Measurements from ENCODE around the gene BBS10. TPM values are rescaled to one million over a fixed set of nuclear protein-coding genes. Genes with fewer than 3 reads are reported as not detected.
"Not testable (repeated sequence)": the region's sequence is repeated elsewhere in the genome, so short reads cannot be mapped to it uniquely, and the experiment has no call there.

Gene BBS10
- total and polyA plus RNA-seq, 2 of the 4 experiments (the other 2 are of a cell fraction): 4.9 to 10.0 TPM

- CTCF ChIA-PET: interaction anchor here (0.6 kb wide), 1 partner anchor 210 kb away, joined by 3 read pairs; no protein-coding TSS in a partner anchor
- Histone ChIP-seq H4K20me1 (ENCODE audit: insufficient read depth, low read length) (no peaks in the 10 kb centered on the region), H2BK120ac (ENCODE audit: low read depth, low read length) (no peak overlapping the region), H3K23ac (ENCODE audit: low read depth, low read length) (no peak overlapping the region), H4K8ac (ENCODE audit: low read depth in 2 of 2, low read length in 2 of 2) (no peak overlapping the region), H3K4me3 (ENCODE audit: insufficient read depth, low read depth, low read length) (no peak overlapping the region), H2AK9ac (replicated peaks; ENCODE audit: low read depth, low read length, poor library complexity) (no peak overlapping the region), H3K9me1 (ENCODE audit: insufficient read depth, low read length) (no peaks in the 10 kb centered on the region), H3K14ac (replicated peaks; ENCODE audit: low read depth, low read length) (no peak overlapping the region), H3K27me3 (ENCODE audit: control insufficient read depth, insufficient read depth, low read length) (no peaks in the 10 kb centered on the region), H3K27ac (ENCODE audit: insufficient read depth, low read length) (no peak overlapping the region), H3K4me2 (ENCODE audit: low read depth, low read length) (no peak overlapping the region), H3K18ac (ENCODE audit: low read depth, low read length) (no peak overlapping the region), H3K4ac (ENCODE audit: low read depth, low read length) (no peak overlapping the region), H2AFZ (replicated peaks; ENCODE audit: low read length, poor library complexity) (no peak overlapping the region), H3K4me1 (ENCODE audit: control insufficient read depth, insufficient read depth, low read length) (no peaks in the 10 kb centered on the region), H2AK5ac (ENCODE audit: low read depth, low read length) (no peak overlapping the region), H3K9ac (ENCODE audit: low read depth, low read length) (no peak overlapping the region), H3K36me3 (ENCODE audit: control insufficient read depth, insufficient read depth, low read length) (peaks cover 9% of the 10 kb centered on the region), H4K5ac (ENCODE audit: low read depth, low read length) (no peak overlapping the region), H2BK15ac (ENCODE audit: low read depth, low read length) (no peak overlapping the region), H2BK5ac (ENCODE audit: low read depth, low read length, poor library complexity, severe bottlenecking) (no peak overlapping the region), H2BK20ac (ENCODE audit: low read depth, low read length) (no peak overlapping the region), H3K79me1 (ENCODE audit: low read depth in 1 of 2, low read length in 2 of 2) (peaks cover 0 to 6% of the 10 kb centered on the region in 2 experiments; a peak in 1 of 4 replicates), H3K56ac (ENCODE audit: extremely low read depth, insufficient read depth, low read length) (no peak overlapping the region), H3K9me3 (ENCODE audit: control insufficient read depth, insufficient read depth, low read length) (no peaks in the 10 kb centered on the region), H4K91ac (ENCODE audit: insufficient read depth, low read depth, low read length) (no peak overlapping the region)
- TF ChIP-seq POLR2A (IDR thresholded peaks at IDR 0.05; ENCODE audit: low read depth, low read length) (no peak), RCOR1 (IDR thresholded peaks at IDR 0.05; ENCODE audit: insufficient replicate concordance, low read length) (no peak), NFE2L2 (IDR thresholded peaks at IDR 0.05; ENCODE audit: low read depth, low read length) (no peak), RAD21 (IDR thresholded peaks at IDR 0.05; ENCODE audit: low read length) (no peak), MXI1 (IDR thresholded peaks at IDR 0.05; ENCODE audit: borderline replicate concordance, low read depth, low read length) (no peak), CHD1 (IDR thresholded peaks at IDR 0.05; ENCODE audit: low read depth, low read length) (no peak), MAFK (IDR thresholded peaks at IDR 0.05; ENCODE audit: low read depth, low read length) (no peak), FOS (IDR thresholded peaks at IDR 0.05; ENCODE audit: low read depth, low read length) (no peak)
- TF ChIP-seq, protein P1, sequence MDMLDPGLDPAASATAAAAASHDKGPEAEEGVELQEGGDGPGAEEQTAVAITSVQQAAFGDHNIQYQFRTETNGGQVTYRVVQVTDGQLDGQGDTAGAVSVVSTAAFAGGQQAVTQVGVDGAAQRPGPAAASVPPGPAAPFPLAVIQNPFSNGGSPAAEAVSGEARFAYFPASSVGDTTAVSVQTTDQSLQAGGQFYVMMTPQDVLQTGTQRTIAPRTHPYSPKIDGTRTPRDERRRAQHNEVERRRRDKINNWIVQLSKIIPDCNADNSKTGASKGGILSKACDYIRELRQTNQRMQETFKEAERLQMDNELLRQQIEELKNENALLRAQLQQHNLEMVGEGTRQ (IDR thresholded peaks at IDR 0.05; ENCODE audit: low read depth, low read length): no peak
- POLR2A ChIA-PET (ENCODE audit: unreplicated experiment): no interaction called here
- dilution Hi-C loops (cut with HindIII; ENCODE audit: low sequenced_read_pairs, unreplicated experiment): no loop called here
- no CpG with 5 or more reads among the region's 1 CpG for WGBS, 2 experiments (ENCODE audit: extremely low coverage in 2 of 2, insufficient read length in 1 of 2)
- DNase-seq (no peak), ATAC-seq (ENCODE audit: low read depth) (no peak)
- in situ Hi-C loops (cut with MboI; ENCODE audit: low sequenced_read_pairs): no loop called here
- intact Hi-C loops (cut with micrococcal nuclease): loop anchor here (5.0 kb wide), 1 partner anchor 76 kb away; no protein-coding TSS in a partner anchor
- no TSS peak for BruUV-seq (replicated peaks)
Measured at GRCh38 chr12:76366163-76366562, 17.9 kb upstream of the BBS10 start.

DNA sequence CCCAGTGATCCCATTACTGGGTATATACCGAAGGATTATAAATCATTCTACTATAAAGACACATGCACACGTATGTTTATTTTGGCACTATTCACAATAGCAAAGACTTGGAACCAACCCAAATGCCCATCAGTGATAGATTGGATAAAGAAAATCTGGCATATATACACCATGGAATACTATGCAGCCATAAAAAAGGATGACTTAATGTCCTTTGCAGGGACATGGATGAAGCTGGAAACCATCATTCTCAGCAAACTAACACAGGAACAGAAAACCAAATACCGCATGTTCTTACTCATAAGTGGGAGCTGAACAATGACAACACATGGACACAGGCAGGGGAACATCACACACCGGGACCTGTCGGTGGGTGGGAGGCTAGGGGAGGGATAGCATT is 15.9 kb upstream of the BBS10 start:
- H3K56ac ChIP-seq (ENCODE audit: extremely low read depth, insufficient read depth, low read length); H3K14ac ChIP-seq (replicated peaks; ENCODE audit: low read depth, low read length); in situ Hi-C loops (cut with MboI; ENCODE audit: low sequenced_read_pairs); H3K9ac ChIP-seq (ENCODE audit: low read depth, low read length); ATAC-seq (ENCODE audit: low read depth); CTCF ChIA-PET; H3K4me1 ChIP-seq (ENCODE audit: control insufficient read depth, insufficient read depth, low read length); H2AK9ac ChIP-seq (replicated peaks; ENCODE audit: low read depth, low read length, poor library complexity); H2BK120ac ChIP-seq (ENCODE audit: low read depth, low read length); H4K5ac ChIP-seq (ENCODE audit: low read depth, low read length); H3K23ac ChIP-seq (ENCODE audit: low read depth, low read length); H2BK15ac ChIP-seq (ENCODE audit: low read depth, low read length); intact Hi-C loops (cut with micrococcal nuclease); H2BK20ac ChIP-seq (ENCODE audit: low read depth, low read length); H3K18ac ChIP-seq (ENCODE audit: low read depth, low read length); POLR2A ChIA-PET (ENCODE audit: unreplicated experiment); H3K9me1 ChIP-seq (ENCODE audit: insufficient read depth, low read length); H3K9me3 ChIP-seq (ENCODE audit: control insufficient read depth, insufficient read depth, low read length); DNase-seq; H3K79me1 ChIP-seq (ENCODE audit: low read depth in 1 of 2, low read length in 2 of 2); H2BK5ac ChIP-seq (ENCODE audit: low read depth, low read length, poor library complexity, severe bottlenecking); H3K27me3 ChIP-seq (ENCODE audit: control insufficient read depth, insufficient read depth, low read length); BruUV-seq (replicated peaks); H2AFZ ChIP-seq (replicated peaks; ENCODE audit: low read length, poor library complexity); H4K8ac ChIP-seq (ENCODE audit: low read depth in 2 of 2, low read length in 2 of 2); H3K4me2 ChIP-seq (ENCODE audit: low read depth, low read length); H3K4ac ChIP-seq (ENCODE audit: low read depth, low read length); H4K20me1 ChIP-seq (ENCODE audit: insufficient read depth, low read length); dilution Hi-C loops (cut with HindIII; ENCODE audit: low sequenced_read_pairs, unreplicated experiment); H4K91ac ChIP-seq (ENCODE audit: insufficient read depth, low read depth, low read length); H3K27ac ChIP-seq (ENCODE audit: insufficient read depth, low read length); H2AK5ac ChIP-seq (ENCODE audit: low read depth, low read length); H3K4me3 ChIP-seq (ENCODE audit: insufficient read depth, low read depth, low read length): not testable (repeated sequence)
- no CpG with 5 or more reads among the region's 5 CpGs for WGBS, 2 experiments (ENCODE audit: extremely low coverage in 2 of 2, insufficient read length in 1 of 2)
- peaks cover 11% of the 10 kb centered on the region for H3K36me3 ChIP-seq (ENCODE audit: control insufficient read depth, insufficient read depth, low read length)
